NB4 (cell line): ENCODE data around the gene COQ3.
"Not testable (repeated sequence)": the region's sequence is repeated elsewhere in the genome, so short reads cannot be mapped to it uniquely, and the experiment has no call there.

Experiments used
- DNase-seq: peaks from one replicate; pipeline ENCODE4 v3.0.0; 2010; ENCODE audit warnings: low read depth
- H3K4me3 ChIP-seq: one replicate; pipeline ENCODE4 v1.5.1; 2011; ENCODE audit warnings: mild to moderate bottlenecking, low read depth, low read length, moderate library complexity
- CTCF ChIP-seq: IDR thresholded peaks from one replicate; pipeline ENCODE4 v1.5.1; 2012; ENCODE audit warnings: low read depth, low read length
- MAX ChIP-seq: IDR thresholded peaks from 2 replicates; pipeline ENCODE4 v1.6.1; 2011; ENCODE audit warnings: low read depth, low read length
- MYC ChIP-seq: IDR thresholded peaks from 2 replicates; pipeline ENCODE4 v1.6.1; 2011; ENCODE audit warnings: low read depth, low read length
- POLR2A ChIP-seq: IDR thresholded peaks from 2 replicates; pipeline ENCODE4 v1.6.1; 2011; ENCODE audit warnings: mild to moderate bottlenecking; ENCODE audit not compliant: insufficient read length; ENCODE audit errors: extremely low read depth

Gene COQ3

GRCh38 chr6:99346595-99346994 is 47.4 kb downstream of the COQ3 start:
- H3K4me3 ChIP-seq: no peak overlapping the region
- DNase-seq: no peak
- no peak for TF ChIP-seq MAX
- no peak for TF ChIP-seq POLR2A
- no peak for TF ChIP-seq CTCF
- no peak for TF ChIP-seq MYC

GRCh38 chr6:99345164-99345563 is 48.8 kb downstream of the COQ3 start:
- no peak overlapping the region for H3K4me3 ChIP-seq
- DNase-seq: no peak
- no peak for TF ChIP-seq MAX
- TF ChIP-seq MYC: no peak
- TF ChIP-seq CTCF: no peak
- no peak for TF ChIP-seq POLR2A

- no peak for DNase-seq
- TF ChIP-seq CTCF: no peak
- no peak for TF ChIP-seq POLR2A
- TF ChIP-seq MAX: no peak
- TF ChIP-seq MYC: no peak
- no peak overlapping the region for H3K4me3 ChIP-seq
Measured at GRCh38 chr6:99344289-99344688, 49.7 kb downstream of the COQ3 start.

- no peak for DNase-seq
- no peak overlapping the region for H3K4me3 ChIP-seq
- no peak for TF ChIP-seq POLR2A
- no peak for TF ChIP-seq MAX
- TF ChIP-seq CTCF: no peak
Measured at GRCh38 chr6:99341862-99342455, 52.0 kb downstream of the COQ3 start.

- TF ChIP-seq MYC (no peak), POLR2A (no peak), CTCF (no peak), MAX (no peak)
- DNase-seq: no peak
- H3K4me3 ChIP-seq: no peak overlapping the region
Measured at GRCh38 chr6:99338188-99338587, 55.8 kb downstream of the COQ3 start.

GRCh38 chr6:99335298-99335697 is 58.7 kb downstream of the COQ3 start:
- not testable (repeated sequence) for H3K4me3 ChIP-seq, DNase-seq
